Body of pancreas (tissue), 4 donors: ENCODE data around the gene C9orf85. TPM values are rescaled to one million over a fixed set of nuclear protein-coding genes. Genes with fewer than 3 reads are reported as not detected.

ENCODE experiments used
- ATAC-seq: fragments of 150-250 bp; one replicate; pipeline ENCODE4 v1.9.1; 2016
- DNase-seq, 4 donors: peaks; one replicate each; pipeline ENCODE4 v3.0.0-alpha.2; 2019
- H3K27ac ChIP-seq, 4 donors: fragments of 200-600 bp; sonication (generic); 1 replicate in 3 of 4; 2 replicates in 1 of 4; pipeline versions ENCODE4 v1.5.1 to v1.6.1; 2016 to 2019; ENCODE audit warnings: mild to moderate bottlenecking in 1 of 4, mixed read lengths in 1 of 4, moderate library complexity in 1 of 4
- H3K27me3 ChIP-seq, 2 donors: fragments of 200-600 bp; sonication (generic); one replicate each; pipeline ENCODE4 v1.6.0; 2016; ENCODE audit warnings: mild to moderate bottlenecking in 1 of 2
- H3K36me3 ChIP-seq, 2 donors: fragments of 200-600 bp; sonication (generic); replicated peaks in 1 of 2; 2 replicates each; pipeline ENCODE4 v1.5.1; 2016; ENCODE audit warnings: low read depth in 2 of 2; ENCODE audit not compliant: insufficient read depth in 1 of 2
- H3K4me1 ChIP-seq: fragments of 200-600 bp; sonication (generic); one replicate; pipeline ENCODE4 v1.6.0; 2016
- H3K4me3 ChIP-seq, 2 donors: fragments of 200-600 bp; sonication (generic); 1 replicate in 1 of 2; 2 replicates in 1 of 2; pipeline ENCODE4 v1.5.1; 2016 to 2019
- H3K9me3 ChIP-seq, 3 donors: fragments of 200-600 bp; sonication (generic); 1 replicate in 2 of 3; 2 replicates in 1 of 3; pipeline ENCODE4 v1.5.1; 2016
- CTCF ChIP-seq, 7 experiments: fragments of 450-650 bp in 4 of 7; fragments of 200-600 bp in 3 of 7; sonication (generic) in 3 of 7; IDR thresholded peaks; one replicate each; pipeline ENCODE4 v1.5.1; 2016 to 2019; ENCODE audit warnings: antibody characterized with exemption in 7 of 7
- POLR2A ChIP-seq, 3 donors: fragments of 450-650 bp; IDR thresholded peaks; one replicate each; pipeline ENCODE4 v1.6.1; 2016; ENCODE audit warnings: antibody characterized with exemption in 3 of 3, mild to moderate bottlenecking in 2 of 3
- whole genome bisulfite sequencing, 2 donors: methylation state at CpG; one replicate each; pipeline ENCODE4 v1.1.5; 2017; 5-methylcytosine and 5-hydroxymethylcytosine counted together
- intact Hi-C: fragments of 100-400 bp; cut with DNase I; formaldehyde crosslinking; loops from one replicate; pipeline ENCODE4 v1.15.1; 2023
- total RNA-seq, 2 donors: library from RNA; depleted of rRNA; stranded (reverse); fragments of >200 nt; gene quantifications; one replicate each; pipeline ENCODE4 v1.1.0, GENCODE V29; 2016

C9orf85 gene
- total RNA-seq, 2 donors from 2014 or later = 6.0 to 6.6 TPM

GRCh38 chr9:71920456-71921189, 9.2 kb downstream of the C9orf85 start:
- intact Hi-C loops = no loop called here
- Histone ChIP-seq H3K9me3 (no peaks in the 10 kb centered on the region), H3K4me1 (no peaks in the 10 kb centered on the region), H3K27me3 (no peaks in the 10 kb centered on the region), H3K27ac (no peak overlapping the region), H3K4me3 (no peak overlapping the region), H3K36me3 (no peaks in the 10 kb centered on the region)
- DNase-seq = no peak
- WGBS, 2 donors = 81 to 85% methylated on average over 1 of the region's 1 CpG
- ATAC-seq = no peak
- TF ChIP-seq POLR2A (IDR thresholded peaks at IDR 0.05) = no peak

GRCh38 chr9:71921190-71921814, 9.9 kb downstream of the C9orf85 start:
- no peak for TF ChIP-seq POLR2A (IDR thresholded peaks at IDR 0.05)
- no peak for TF ChIP-seq CTCF (IDR thresholded peaks at IDR 0.05)
- Histone ChIP-seq H3K9me3 (no peaks in the 10 kb centered on the region), H3K36me3 (no peaks in the 10 kb centered on the region), H3K27me3 (no peaks in the 10 kb centered on the region), H3K27ac (no peak overlapping the region), H3K4me3 (no peak overlapping the region), H3K4me1 (no peaks in the 10 kb centered on the region)
- DNase-seq = no peak
- no peak for ATAC-seq
- intact Hi-C loops = no loop called here

GRCh38 chr9:71924576-71924975, 13.1 kb downstream of the C9orf85 start:
- H3K4me1 ChIP-seq = no peaks in the 10 kb centered on the region
- DNase-seq (no peak), ATAC-seq (no peak)
- H3K27ac ChIP-seq = no peak overlapping the region
- H3K4me3 ChIP-seq = no peak overlapping the region
- intact Hi-C loops = no loop called here
- no peaks in the 10 kb centered on the region for H3K36me3 ChIP-seq
- H3K27me3 ChIP-seq = no peaks in the 10 kb centered on the region
- H3K9me3 ChIP-seq = no peaks in the 10 kb centered on the region
- TF ChIP-seq POLR2A (IDR thresholded peaks at IDR 0.05) (no peak), CTCF (IDR thresholded peaks at IDR 0.05) (no peak)

- H3K4me3 ChIP-seq = no peak overlapping the region
- no peaks in the 10 kb centered on the region for H3K36me3 ChIP-seq
- H3K27me3 ChIP-seq = no peaks in the 10 kb centered on the region
- TF ChIP-seq POLR2A (IDR thresholded peaks at IDR 0.05) (no peak), CTCF (IDR thresholded peaks at IDR 0.05) (no peak)
- ATAC-seq (no peak), DNase-seq (no peak)
- intact Hi-C loops = no loop called here
- no peaks in the 10 kb centered on the region for H3K9me3 ChIP-seq
- peaks cover 5% of the 10 kb centered on the region for H3K4me1 ChIP-seq
- H3K27ac ChIP-seq = peak overlapping the region in 1 of 4 donors; percentile 21
These were observed 14.4 kb downstream of the C9orf85 start for GRCh38 chr9:71925834-71926233.

- Histone ChIP-seq H3K36me3 (no peaks in the 10 kb centered on the region), H3K27ac (no peak overlapping the region), H3K4me3 (no peak overlapping the region), H3K27me3 (no peaks in the 10 kb centered on the region), H3K9me3 (no peaks in the 10 kb centered on the region), H3K4me1 (peaks cover 8% of the 10 kb centered on the region)
- TF ChIP-seq POLR2A (IDR thresholded peaks at IDR 0.05) (no peak), CTCF (IDR thresholded peaks at IDR 0.05) (no peak)
- WGBS, 2 donors = 92 to 97% methylated on average over 1 of the region's 1 CpG
- intact Hi-C loops = no loop called here
- DNase-seq (no peak), ATAC-seq (no peak)
These were observed 16.9 kb downstream of the C9orf85 start for GRCh38 chr9:71928376-71928775.
